Measurements from ENCODE around the gene BMP6.

The BMP6 gene

GRCh38 chr6:7720346-7720745 lies 5.6 kb upstream of the BMP6 start:
- DNase-seq = no peak

GRCh38 chr6:7721649-7722048 lies 4.2 kb upstream of the BMP6 start:
- no peak for DNase-seq

GRCh38 chr6:7723041-7723447 lies 2.9 kb upstream of the BMP6 start:
- DNase-seq = peak; percentile 52

- DNase-seq = no peak
Measured at GRCh38 chr6:7723554-7723953, 2.3 kb upstream of the BMP6 start.

GRCh38 chr6:7725412-7725811 lies 487 bp upstream of the BMP6 start:
- no peak for DNase-seq

GRCh38 chr6:7726416-7727085 lies 652 bp downstream of the BMP6 start:
- no peak for DNase-seq

- no peak for DNase-seq
Measured at GRCh38 chr6:7727086-7727945, 1.4 kb downstream of the BMP6 start.

GRCh38 chr6:7727946-7728854 lies 2.3 kb downstream of the BMP6 start:
- no peak for DNase-seq

- DNase-seq = no peak
Measured at GRCh38 chr6:7728855-7729590, 3.1 kb downstream of the BMP6 start.

GRCh38 chr6:7730001-7730783 lies 4.3 kb downstream of the BMP6 start:
- no peak for DNase-seq

- no peak for DNase-seq
Measured at GRCh38 chr6:7730784-7731227, 4.9 kb downstream of the BMP6 start.

- DNase-seq = no peak
Measured at GRCh38 chr6:7731294-7731693, 5.4 kb downstream of the BMP6 start.

- no peak for DNase-seq
Measured at GRCh38 chr6:7732228-7732627, 6.3 kb downstream of the BMP6 start.

- DNase-seq = no peak
Measured at GRCh38 chr6:7734707-7735383, 8.9 kb downstream of the BMP6 start.

- no peak for DNase-seq
Measured at GRCh38 chr6:7737106-7737505, 11.2 kb downstream of the BMP6 start.

GRCh38 chr6:7737867-7738266 lies 12.0 kb downstream of the BMP6 start:
- no peak for DNase-seq

- DNase-seq = no peak
Measured at GRCh38 chr6:7742223-7742785, 16.4 kb downstream of the BMP6 start.

GRCh38 chr6:7745942-7746341 lies 20.0 kb downstream of the BMP6 start:
- no peak for DNase-seq

- no peak for DNase-seq
Measured at GRCh38 chr6:7747016-7747415, 21.1 kb downstream of the BMP6 start.

GRCh38 chr6:7747433-7747832 lies 21.5 kb downstream of the BMP6 start:
- DNase-seq = no peak
